ENCODE data around the gene HELLS.
"Not testable (repeated sequence)": the region's sequence is repeated elsewhere in the genome, so short reads cannot be mapped to it uniquely, and the experiment has no call there.

The HELLS gene

DNA sequence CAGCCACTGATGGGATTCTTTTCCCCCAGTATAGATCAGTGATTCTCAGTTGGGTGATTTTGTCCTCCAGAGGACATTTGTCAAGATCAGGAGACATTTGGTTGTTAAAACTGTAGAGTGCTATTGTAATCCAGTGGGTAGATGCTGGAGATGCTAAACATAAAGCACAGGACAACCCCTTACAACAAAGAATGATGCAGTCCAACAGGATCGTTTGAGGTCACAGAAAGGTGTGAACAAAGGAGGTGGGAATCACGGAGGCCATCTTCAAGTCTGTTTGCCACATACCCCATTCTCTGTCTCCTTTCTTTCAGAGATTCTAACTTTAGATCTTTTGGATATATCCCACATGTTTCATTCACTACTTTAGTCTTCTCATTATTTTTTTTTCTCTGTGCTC lies 69.0 kb downstream of the HELLS start:
- DNase-seq: no peak

DNA sequence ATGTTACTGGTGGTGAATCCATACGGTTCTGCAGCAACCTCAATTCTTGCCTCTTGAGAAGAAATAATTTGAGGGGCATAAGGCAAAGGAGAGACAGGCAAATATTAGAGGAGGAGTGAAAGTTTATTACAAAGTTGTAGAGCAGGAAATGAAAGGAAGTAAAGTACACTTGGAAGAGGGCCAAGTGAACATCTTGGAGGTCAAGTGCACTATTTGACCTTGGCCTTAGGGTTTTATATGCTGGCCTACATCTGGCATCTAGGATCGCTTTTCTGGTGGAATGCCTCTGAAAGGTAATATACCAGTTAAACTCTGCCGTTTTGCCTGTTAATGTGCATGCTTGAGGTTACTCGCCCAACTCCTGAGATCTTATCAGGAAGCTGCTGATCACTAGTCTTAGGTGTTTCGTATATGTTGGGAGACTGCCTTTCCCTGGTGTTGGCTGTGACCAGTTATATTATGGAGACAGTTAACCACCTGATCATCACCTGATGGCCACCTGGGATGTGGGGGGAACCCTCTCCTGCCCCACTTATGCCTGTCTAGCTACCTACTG lies 71.9 kb downstream of the HELLS start:
- DNase-seq: no peak

DNA sequence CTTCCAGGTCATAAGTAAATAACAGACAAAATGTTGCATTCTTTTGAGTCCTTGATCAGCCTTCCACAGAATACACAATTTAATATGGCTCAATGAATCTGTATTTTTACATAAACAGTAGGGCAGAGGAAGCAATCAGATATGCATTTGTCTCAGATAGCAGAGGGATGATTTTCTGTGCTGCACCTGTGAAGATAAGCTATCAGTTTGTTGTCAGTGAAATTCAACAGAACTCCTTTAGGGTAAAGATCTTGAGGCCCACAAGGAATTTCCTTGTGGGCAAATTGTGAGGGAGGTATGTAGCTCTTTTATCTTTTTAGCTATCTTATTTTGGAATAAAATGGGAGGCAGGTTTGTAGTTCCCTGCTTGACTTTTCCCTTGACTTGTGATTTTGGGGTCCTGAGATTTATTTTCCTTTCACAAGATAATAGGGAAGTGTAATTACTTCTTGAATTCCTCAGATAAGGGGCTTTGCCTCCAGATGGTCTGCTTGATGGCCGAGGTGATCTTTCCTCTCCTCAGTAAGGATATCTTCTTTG lies 77.1 kb downstream of the HELLS start:
- no peak for DNase-seq

DNA sequence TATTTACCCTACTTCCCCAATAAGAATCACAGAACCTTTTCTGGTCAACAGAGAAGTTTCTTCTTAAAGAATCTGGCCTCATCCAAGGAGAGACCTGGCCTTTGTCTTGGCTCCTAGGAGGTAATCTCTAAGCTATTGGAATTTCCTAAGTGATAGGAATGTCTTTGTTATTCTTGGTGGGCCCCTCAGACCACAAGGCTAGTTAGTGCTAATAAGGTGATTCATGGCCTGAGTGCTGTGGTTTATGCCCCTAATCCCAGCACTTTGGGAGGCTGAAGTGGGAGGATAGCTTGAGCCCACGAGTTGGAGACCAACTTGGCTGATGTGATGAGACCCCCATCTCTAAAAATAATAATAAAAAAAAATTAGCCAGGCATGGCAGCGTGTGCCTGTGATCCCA lies 78.0 kb downstream of the HELLS start:
- no peak for DNase-seq

DNA sequence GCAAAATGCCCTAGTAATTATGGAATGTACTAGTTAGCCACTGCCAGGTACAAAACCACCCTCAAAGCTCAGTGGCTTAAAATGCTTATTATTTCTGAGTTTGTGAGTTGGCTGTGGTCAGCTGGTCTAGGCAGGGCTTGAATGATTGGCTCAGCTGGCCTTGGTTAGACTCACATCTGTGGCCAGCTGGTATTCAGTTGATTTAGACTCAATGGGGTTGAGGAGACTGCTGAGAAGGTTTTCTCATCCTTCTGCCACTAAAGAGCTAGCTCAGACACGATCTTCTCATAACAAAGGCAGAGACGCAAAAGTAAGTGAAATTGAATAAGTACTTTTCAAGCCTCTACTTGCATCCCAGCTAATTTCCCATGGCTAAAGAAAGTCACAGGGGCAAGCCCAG lies 80.9 kb downstream of the HELLS start:
- no peak for DNase-seq

DNA sequence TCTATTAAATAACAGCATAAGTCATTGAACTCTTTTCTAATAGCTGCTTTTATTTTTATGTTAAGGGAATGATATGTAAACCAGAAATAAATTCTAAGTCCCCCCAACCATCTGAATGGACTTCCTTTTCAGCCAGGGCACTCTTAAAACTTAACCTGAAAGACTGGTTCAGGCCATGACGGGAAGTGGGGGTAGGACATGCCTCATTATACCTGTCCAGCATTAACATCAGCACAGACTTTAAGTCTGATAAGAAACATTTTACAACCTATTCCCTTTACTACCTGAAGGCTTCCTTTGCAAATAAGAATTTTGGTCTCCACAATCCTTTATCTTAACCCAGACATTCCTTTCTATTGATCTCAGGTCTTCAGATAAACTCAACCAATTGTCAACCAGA lies 81.9 kb downstream of the HELLS start:
- no peak for DNase-seq

DNA sequence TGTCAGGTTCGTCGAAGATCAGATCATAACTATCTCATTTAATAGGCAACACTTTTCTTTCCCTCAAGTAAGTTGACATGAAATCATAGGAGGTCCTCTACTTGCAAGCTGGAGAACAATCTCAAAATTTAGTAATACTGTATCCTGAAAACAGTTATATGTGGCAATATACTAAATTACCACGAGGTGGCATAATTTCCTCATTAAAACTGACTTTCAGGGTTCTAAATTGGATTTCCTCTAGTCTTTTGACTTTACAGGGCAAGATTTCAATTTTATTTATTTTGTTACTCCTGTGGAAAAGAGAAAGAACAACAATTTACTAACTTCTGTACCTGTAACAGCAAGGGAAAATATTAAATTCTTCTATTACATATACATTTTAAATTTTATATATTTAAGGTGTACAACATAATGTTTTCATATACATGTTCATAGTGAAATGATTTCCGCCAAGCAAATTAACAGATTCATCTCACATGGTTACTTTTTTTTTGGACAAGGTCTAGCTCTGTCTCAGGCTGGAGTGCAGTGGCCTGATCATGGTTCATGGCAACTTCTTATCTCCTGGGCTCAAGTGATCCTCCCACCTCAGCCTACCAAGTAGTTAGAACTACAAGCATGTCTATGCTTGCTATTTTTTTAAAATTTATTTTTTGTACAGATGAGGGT lies 84.6 kb downstream of the HELLS start:
- DNase-seq: no peak

DNA sequence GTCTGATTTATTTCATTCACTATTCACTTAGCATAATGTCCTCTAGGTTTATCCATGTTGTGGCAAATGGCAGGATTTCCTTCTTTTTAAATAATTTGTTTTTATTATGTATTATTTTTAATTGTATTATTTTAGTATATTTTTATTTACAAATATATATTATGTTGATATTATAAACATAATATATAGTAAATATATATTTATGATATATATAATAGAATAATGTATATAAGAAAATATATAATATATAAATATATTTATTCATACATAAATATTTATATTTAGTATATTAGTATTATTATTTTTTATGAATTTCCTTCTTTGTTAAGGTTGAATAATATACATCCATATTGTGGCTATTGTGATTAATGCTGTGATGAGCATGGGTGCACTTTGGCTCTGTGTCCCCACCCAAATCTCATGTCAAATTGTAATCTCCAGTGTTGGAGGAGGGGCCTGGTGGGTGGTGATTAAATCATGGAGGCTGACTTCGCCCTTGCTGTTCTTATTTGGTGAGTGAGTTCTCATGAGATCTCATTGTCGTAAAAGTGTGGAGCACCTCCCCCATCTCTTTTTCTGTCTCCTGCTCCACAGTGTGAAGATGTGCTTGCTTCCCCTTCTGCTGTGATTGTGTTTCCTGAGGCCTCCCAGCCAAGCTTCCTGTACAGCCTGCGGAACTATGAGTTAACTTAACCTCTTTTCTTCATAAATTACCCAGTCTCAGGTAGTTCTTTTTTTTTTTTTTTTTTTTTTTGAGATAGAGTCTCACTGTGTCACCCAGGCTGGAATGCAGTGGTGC lies 85.7 kb downstream of the HELLS start:
- no peak for DNase-seq

DNA sequence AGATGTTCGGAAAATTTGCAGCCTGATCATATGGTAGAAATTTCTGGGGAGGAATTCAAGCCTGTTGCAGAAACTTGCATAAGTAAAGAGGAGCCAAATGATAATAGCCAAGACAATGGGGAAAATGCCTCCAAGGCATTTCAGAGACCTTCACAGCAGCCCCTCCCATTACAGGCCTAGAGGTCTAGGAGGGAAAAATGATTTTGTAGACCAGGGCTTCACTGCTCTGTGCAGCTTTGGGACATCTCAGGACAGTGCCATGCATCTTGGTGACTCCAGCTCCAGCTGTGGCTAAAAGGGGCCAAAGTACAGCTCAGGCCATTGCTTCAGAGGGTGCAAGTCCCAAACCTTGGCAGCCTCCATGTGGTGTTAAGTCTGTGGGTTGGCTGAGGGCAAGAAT lies 87.4 kb downstream of the HELLS start:
- no peak for DNase-seq

DNA sequence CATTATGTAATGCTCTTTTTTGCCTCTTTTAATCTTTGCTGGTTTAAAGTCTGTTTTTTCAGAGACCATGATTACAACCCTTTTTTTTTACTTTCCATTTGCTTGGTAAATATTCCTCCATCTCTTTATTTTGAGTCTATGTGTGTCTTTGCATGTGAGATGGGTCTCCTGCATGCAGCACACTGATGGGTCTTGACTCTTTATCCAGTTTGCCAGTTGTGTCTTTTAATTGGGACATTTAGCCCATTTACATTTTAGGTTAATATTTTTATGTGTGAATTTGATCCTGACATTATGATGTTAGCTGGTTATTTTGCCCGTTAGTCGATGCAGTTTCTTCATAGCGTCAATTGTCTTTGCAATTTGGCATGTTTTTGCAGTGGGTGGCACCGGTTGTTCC lies 92.5 kb downstream of the HELLS start:
- DNase-seq: not testable (repeated sequence)

DNA sequence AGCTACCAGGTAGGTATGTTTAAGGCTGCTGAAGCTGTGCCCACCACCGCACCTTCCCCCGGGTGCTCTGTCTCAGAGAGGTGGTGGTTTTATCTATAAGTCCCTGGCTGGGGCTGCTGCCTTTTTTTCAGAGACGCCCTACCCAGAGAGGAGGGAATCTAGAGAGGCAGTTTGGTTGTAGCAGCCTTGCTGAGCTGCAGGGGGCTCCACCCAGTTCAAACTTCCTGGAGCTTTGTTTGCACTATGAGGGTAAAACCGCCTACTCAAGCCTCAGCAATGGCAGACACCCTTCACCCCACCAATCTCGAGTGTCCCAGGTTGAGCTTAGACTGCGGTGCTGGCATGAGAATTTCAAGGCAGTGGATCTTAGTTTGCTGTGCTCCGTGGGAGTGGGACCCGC lies 94.3 kb downstream of the HELLS start:
- DNase-seq: no peak

DNA sequence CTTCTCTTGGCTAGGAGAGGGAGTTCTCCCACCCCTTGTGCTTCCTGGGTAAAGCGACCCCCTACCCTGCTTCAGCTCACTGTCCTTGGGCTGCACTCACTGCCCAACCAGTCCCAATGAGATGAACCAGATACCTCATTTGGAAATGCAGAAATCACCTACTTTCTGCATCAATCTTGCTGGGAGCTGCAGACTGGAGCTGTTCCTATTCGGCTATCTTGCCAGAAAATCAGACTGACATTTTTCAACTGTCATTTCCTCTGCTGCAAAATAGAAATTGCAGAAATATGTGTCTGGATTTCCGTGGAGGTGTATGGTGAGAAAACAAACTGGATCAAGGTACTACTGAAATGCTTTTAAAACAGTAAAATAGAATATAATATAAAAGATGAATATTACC lies 95.0 kb downstream of the HELLS start:
- DNase-seq: no peak

DNA sequence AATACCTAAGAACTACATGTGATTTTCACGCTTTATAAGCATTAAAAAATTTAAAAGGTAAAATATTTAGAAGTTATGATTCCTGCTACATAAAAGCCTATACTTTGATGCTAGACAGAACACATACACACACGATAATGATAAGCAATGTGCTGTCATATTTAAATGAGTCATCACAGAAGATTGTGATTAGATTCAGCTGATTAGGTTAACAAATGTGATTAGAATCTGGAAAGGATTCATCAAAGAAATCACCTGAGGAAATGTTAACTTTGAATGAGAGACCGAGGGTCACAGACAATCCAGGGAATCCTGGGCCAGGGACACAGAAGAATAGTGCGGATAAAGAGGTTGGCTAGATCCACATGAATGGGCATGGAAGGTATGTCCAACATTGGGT lies 95.9 kb downstream of the HELLS start:
- DNase-seq: no peak

DNA sequence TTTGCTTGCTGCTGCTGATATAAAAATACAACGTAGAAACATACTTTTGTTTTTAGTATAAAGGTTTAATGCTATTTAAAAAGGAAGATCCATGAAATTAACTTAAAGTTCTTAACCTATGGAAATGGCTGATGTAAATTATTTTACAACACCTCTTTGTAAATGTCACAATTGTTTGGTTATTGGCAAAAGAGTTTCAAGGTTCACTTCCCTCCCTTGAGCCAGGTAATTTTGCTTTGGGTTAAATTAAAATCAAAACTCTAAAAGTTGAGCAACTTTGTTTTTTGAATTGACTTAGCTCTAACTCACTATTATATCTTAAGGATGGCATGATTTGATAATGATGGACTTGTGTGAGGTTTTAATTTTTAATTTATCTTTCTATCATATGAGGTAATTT lies 98.8 kb downstream of the HELLS start:
- no peak for DNase-seq

DNA sequence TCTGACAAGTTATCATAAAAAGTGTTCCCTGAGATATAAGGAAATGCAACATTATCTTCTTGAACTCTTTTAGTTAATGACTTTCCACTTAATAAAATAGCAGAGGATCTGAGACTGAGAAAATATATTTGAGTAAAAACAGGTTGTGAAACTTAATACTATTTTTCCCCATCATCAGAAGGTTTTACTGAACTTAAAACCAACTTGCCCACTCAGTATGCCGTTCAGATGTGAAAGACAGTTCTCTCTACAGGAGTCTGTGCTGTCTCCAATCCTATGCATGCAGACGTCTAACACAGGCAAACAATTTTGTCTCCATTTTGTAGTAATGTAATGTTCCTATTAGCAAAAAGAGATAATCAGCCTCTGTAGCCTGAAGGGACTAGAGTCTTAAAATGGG lies 99.7 kb downstream of the HELLS start:
- no peak for DNase-seq

Measured in 8988T (cell line).